Lower lobe of right lung (tissue), 2 donors: ENCODE measurements around the gene KIF13A. TPM values are rescaled to one million over a fixed set of nuclear protein-coding genes. Genes with fewer than 3 reads are reported as not detected.

Source experiments
- ATAC-seq, 2 donors: fragments of 200-7000 bp; cut with Tn5 transposase; one replicate each; pipeline ENCODE4 v1.9.1; 2020 to 2022; ENCODE audit warnings: mild to moderate bottlenecking in 2 of 2, moderate library complexity in 2 of 2
- DNase-seq: peaks from one replicate; pipeline ENCODE4 v3.0.0-alpha.2; 2020
- H3K27ac ChIP-seq: fragments of 200-600 bp; one replicate; pipeline ENCODE4 v1.8.0; 2022
- H3K27me3 ChIP-seq: fragments of 200-600 bp; one replicate; pipeline ENCODE4 v1.8.0; 2022; ENCODE audit warnings: low read depth
- H3K36me3 ChIP-seq: fragments of 200-600 bp; one replicate; pipeline ENCODE4 v1.8.0; 2022; ENCODE audit warnings: mild to moderate bottlenecking
- H3K4me1 ChIP-seq: fragments of 200-600 bp; one replicate; pipeline ENCODE4 v1.8.0; 2022
- H3K4me3 ChIP-seq: fragments of 200-600 bp; one replicate; pipeline ENCODE4 v1.8.0; 2022; ENCODE audit warnings: mild to moderate bottlenecking
- H3K9me3 ChIP-seq: fragments of 200-600 bp; one replicate; pipeline ENCODE4 v1.8.0; 2022
- CTCF ChIP-seq: fragments of 200-600 bp; IDR thresholded peaks from one replicate; pipeline ENCODE4 v1.8.0; 2022; ENCODE audit warnings: antibody characterized with exemption, mild to moderate bottlenecking
- intact Hi-C: fragments of 100-400 bp; cut with DNase I; formaldehyde crosslinking; loops from one replicate; pipeline ENCODE4 v1.11.0; 2022
- total RNA-seq: library from RNA; stranded (reverse); fragmentation: NEBNext Ultra II Directional; extraction: Animal tissue kit (Norgen Biotek cat#: 25700); gene quantifications from one replicate; pipeline ENCODE4 v1.2.1, GENCODE V29; 2021
- donor health status: DM: no; HTN: yes; CAD: no; lungs with severe emphysema.

KIF13A gene
- total RNA-seq, 1 donor from 2014 or later, result 55.2 TPM

DNA sequence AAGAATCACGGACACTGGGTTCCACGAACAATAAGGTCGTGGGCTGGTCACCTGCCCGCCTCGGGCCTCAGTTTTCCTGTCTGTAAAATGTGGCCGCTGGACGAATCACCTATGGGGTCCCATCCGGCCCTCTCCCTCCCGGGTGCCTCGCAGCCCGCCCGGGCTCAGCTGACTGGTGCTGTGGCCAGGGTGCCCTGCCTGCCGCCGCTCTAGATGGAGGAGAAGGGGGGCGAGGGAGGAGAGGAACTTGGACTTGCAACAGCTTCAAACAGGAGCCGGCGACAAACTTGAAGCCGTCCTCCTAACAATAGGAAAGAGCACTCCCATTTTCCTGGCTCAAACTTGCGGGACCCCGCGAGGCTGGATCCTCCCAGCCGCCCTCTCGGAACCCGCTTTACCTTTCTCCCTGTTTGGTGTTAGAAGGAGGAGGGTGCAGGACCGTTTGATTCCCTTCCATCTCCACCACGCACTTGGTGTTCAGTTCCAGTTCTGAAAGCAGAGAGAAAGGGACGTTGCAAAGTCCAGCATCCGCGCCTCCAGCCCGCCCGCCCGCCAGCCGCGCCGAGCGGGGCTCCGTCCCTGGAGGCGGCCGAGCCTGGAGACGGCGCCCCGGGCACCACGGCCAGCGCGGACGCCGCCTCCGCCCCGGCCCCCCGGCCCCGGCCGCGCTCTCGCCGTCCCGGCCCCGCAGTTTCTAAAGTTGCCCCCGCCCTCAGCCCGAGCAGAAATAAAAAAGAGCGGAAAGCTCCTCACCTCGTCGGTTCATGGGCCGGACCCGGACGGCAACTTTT, 584 bp downstream of the KIF13A start:
- DNase-seq (peak; percentile 82), ATAC-seq (peak; percentile 63 to 69)
- Histone ChIP-seq H3K27ac (peak overlapping the region; percentile 84), H3K36me3 (no peaks in the 10 kb centered on the region), H3K9me3 (no peaks in the 10 kb centered on the region), H3K4me3 (peak overlapping the region; percentile 69), H3K4me1 (peaks cover 38% of the 10 kb centered on the region), H3K27me3 (no peaks in the 10 kb centered on the region)
- intact Hi-C loops, result loop anchor here (10.0 kb wide), 1 partner anchor 142 kb away; no protein-coding TSS in a partner anchor
- no peak for TF ChIP-seq CTCF

GRCh38 chr6:17985934-17986655, 1.3 kb downstream of the KIF13A start:
- no peaks in the 10 kb centered on the region for H3K9me3 ChIP-seq
- no peaks in the 10 kb centered on the region for H3K36me3 ChIP-seq
- TF ChIP-seq CTCF, result no peak
- H3K27ac ChIP-seq, result peak overlapping the region; percentile 84
- ATAC-seq (no peak), DNase-seq (no peak)
- peak overlapping the region; percentile 69 for H3K4me3 ChIP-seq
- H3K4me1 ChIP-seq, result peaks cover 38% of the 10 kb centered on the region
- intact Hi-C loops, result loop anchor here (10.0 kb wide), 1 partner anchor 141 kb away; no protein-coding TSS in a partner anchor
- H3K27me3 ChIP-seq, result no peaks in the 10 kb centered on the region

GRCh38 chr6:17984812-17985670, 2.4 kb downstream of the KIF13A start:
- Histone ChIP-seq H3K36me3 (no peaks in the 10 kb centered on the region), H3K27ac (no peak overlapping the region), H3K9me3 (no peaks in the 10 kb centered on the region), H3K4me3 (peak overlapping the region; percentile 69), H3K4me1 (peaks cover 41% of the 10 kb centered on the region), H3K27me3 (no peaks in the 10 kb centered on the region)
- intact Hi-C loops, result loop anchor here (10.0 kb wide), 1 partner anchor 140 kb away; no protein-coding TSS in a partner anchor
- TF ChIP-seq CTCF, result no peak
- no peak for DNase-seq
- no peak for ATAC-seq

GRCh38 chr6:17984399-17984798, 3.0 kb downstream of the KIF13A start:
- Histone ChIP-seq H3K27me3 (no peaks in the 10 kb centered on the region), H3K4me1 (peaks cover 46% of the 10 kb centered on the region), H3K27ac (no peak overlapping the region), H3K36me3 (no peaks in the 10 kb centered on the region), H3K4me3 (peak overlapping the region; percentile 69), H3K9me3 (no peaks in the 10 kb centered on the region)
- no peak for TF ChIP-seq CTCF
- ATAC-seq (no peak), DNase-seq (no peak)
- intact Hi-C loops, result loop anchor here (10.0 kb wide), 1 partner anchor 140 kb away; no protein-coding TSS in a partner anchor

GRCh38 chr6:17983730-17984129, 3.7 kb downstream of the KIF13A start:
- DNase-seq, result no peak
- H3K9me3 ChIP-seq, result no peaks in the 10 kb centered on the region
- ATAC-seq, result no peak
- no peak for TF ChIP-seq CTCF
- intact Hi-C loops, result loop anchor here (10.0 kb wide), 1 partner anchor 139 kb away; no protein-coding TSS in a partner anchor
- H3K27ac ChIP-seq, result no peak overlapping the region
- no peaks in the 10 kb centered on the region for H3K27me3 ChIP-seq
- H3K36me3 ChIP-seq, result no peaks in the 10 kb centered on the region
- H3K4me3 ChIP-seq, result no peak overlapping the region
- H3K4me1 ChIP-seq, result peaks cover 40% of the 10 kb centered on the region
